Stimulated activated CD8-positive, alpha-beta memory T cell treated with anti-CD3 and anti-CD28 coated beads, Interleukin-2, amount 100 ng/mL, for 48 hours (primary cell): Measurements from ENCODE around the gene KLHDC8A.
"Not testable (repeated sequence)": the region's sequence is repeated elsewhere in the genome, so short reads cannot be mapped to it uniquely, and the experiment has no call there.

Experiments used
- DNase-seq, 2 donors: peaks; one replicate each; pipeline ENCODE4 v3.0.0-alpha.2; 2020; ENCODE audit warnings: low read depth in 2 of 2

KLHDC8A gene

DNA sequence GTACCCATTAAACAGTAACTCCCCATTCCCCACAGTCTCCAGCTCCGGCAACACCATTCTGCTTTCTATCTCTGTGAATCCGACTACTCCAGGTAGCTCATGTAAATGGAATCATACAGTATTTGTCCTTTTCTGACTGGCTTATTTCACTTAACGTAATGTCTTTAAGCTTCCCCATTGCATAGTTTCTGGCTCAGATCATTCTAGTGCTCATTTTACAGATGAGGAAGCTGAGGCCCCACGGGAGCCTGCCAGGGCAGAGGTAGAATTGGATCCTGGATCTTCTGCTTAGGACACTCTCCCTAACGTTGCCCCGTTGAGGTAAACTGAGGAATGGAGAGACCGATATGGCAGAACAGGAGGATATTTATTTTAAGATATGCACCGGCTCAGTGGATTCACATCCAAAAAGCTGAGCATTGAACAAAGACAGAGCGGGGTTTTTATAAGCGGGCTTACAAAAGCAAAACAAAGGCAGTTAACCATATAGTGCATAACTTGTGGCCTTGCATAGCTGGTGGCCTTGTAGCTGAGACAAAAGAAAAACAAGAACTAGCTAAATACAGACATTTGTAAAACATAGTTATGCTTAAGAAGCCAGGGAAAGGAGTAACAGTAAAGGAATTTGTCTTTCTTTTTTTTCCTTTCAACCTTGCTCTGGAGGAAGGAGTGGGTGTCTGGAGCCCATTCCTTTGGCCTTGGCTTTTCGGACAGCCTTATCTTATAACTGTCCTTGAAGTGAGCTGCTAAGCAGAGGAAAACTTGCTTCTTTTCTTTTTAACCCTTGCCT, 15.3 kb upstream of the KLHDC8A start:
- no peak for DNase-seq

- DNase-seq = no peak
These were observed 14.1 kb upstream of the KLHDC8A start for GRCh38 chr1:205370780-205371179.

DNA sequence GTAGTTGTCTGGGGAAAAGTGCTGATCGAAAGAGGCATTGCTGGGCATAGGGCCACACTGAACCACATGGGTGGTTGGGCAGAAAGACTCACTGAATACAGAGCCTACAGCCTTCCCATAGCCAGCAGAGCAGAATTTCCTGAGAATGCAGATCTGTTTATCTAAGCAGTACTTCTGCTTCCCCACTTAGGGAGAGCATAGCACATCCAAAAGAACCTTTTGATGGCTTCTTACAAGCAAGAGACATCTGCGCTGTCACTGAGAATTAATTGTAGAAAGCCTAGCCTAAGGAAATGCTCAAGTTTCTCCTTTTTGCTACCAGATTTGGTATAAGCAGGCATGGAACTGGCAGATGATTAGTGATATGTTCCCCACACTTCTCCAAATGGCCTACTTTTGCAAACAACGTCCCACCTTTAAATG, 13.0 kb upstream of the KLHDC8A start:
- no peak for DNase-seq

DNA sequence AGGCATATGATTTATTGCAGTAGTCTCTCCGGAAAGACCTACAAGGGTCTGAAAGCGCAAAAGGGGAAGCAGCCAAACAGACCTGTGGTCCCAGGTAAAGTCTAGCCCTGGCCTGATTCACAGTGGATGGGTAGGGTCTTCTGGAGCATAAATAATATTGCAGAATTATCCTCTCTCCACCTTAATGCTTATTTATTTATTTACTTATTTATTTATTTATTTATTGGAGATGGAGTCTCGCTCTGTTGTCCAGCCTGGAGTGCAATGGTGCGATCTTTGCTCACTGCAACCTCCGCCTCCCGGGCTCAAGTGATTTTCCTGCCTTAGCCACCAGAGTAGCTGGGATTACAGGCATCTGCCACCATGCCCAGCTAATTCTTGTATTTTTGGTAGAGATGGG, 11.8 kb upstream of the KLHDC8A start:
- no peak for DNase-seq

GRCh38 chr1:205365945-205366463, 9.3 kb upstream of the KLHDC8A start:
- no peak for DNase-seq

- not testable (repeated sequence) for DNase-seq
These were observed 8.4 kb upstream of the KLHDC8A start for GRCh38 chr1:205365086-205365485.

DNA sequence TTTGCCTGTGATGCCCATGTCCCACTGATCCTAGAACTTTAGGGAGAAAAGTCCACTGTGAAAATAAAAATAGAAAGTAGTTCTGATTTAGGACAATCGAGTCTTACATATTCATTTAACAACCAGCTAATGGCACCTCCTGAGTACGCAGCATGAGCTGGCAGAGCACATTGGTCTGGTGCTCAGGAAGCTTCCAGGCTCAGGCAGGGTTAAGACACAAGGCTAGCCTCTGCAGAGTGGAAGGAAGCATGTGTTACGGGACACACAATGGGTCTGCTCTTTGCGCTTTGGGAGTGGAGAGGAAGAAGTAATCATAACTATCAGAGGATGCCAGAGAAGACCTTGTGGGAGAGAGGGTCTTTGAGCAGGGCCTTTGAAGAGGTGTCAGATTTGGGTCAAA, 4.2 kb upstream of the KLHDC8A start:
- DNase-seq = no peak

DNA sequence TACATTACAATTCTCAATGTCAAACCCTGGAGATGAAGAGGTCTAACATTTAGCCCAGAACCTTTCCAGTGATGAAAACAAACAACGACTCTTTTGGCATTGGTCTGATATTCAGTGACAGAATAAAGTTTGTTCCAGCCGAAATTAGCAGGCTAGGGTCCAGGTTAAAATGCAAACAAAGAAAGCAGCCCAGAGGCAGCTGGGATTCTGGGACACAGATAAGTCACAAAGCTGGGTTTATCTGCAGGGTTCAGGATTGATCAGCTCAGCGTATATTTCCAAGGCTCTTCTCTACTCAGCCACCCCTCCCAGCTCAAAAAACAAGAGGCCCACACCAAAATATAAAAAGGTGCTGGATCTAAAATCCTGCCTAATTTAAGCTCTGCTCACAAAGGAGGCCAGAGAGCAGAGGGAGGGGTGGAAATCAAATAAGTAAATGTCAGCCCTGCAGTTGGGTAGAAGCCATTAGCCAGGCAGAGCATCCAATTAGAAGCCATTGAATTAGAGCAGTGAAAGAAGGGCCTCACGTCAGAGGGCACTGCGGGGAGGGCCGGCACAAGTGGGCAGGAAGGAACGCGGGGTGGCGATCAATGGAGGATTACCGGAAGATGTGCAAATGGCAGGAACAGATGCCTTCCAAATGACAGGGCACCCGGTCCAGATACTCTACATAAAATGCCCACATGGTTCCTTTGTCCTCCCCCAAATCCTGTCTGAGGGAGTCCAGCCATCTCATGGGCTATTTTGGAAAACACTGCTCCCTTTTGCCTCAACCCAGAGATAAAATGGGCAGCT, 3.2 kb upstream of the KLHDC8A start:
- DNase-seq = no peak

DNA sequence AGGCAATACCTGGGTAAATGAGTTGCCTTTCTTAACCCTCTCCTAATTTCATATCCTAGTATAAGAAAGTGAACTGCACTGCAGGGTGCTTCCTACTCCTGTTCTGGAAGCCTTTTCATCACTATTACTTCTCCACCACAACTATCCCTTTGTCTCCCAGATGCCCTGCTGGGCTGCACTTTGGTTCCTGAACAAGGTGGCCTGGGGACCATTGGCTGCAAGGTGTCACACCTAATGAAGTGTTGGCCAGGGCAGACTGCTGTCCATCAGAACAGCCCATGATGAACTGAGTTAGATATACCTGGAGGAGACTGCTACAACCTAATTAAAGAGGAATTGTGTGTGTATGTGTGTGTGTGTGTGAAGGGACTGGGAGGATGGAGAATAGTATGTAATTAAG, 1.9 kb upstream of the KLHDC8A start:
- no peak for DNase-seq

DNA sequence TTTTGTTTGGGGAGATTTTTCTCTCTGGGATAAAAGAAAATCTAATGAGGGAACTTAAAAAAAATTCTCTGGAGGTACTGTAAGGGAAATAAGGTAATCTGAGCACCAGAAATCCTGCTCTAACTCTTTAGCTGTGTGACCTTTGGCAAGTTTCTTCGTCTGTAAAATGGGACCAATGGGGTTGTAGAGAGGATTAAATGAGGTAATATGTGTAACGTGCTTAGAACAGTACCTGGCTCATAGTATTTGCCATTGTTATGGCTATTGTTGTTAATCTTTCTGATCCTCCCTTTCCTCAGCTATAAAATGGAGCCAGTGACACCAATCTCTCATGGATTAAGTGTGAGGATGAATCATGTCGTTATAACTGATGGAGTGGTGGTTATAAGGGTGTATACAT, 845 bp upstream of the KLHDC8A start:
- no peak for DNase-seq

GRCh38 chr1:205355075-205355453, 1.7 kb downstream of the KLHDC8A start:
- no peak for DNase-seq

DNA sequence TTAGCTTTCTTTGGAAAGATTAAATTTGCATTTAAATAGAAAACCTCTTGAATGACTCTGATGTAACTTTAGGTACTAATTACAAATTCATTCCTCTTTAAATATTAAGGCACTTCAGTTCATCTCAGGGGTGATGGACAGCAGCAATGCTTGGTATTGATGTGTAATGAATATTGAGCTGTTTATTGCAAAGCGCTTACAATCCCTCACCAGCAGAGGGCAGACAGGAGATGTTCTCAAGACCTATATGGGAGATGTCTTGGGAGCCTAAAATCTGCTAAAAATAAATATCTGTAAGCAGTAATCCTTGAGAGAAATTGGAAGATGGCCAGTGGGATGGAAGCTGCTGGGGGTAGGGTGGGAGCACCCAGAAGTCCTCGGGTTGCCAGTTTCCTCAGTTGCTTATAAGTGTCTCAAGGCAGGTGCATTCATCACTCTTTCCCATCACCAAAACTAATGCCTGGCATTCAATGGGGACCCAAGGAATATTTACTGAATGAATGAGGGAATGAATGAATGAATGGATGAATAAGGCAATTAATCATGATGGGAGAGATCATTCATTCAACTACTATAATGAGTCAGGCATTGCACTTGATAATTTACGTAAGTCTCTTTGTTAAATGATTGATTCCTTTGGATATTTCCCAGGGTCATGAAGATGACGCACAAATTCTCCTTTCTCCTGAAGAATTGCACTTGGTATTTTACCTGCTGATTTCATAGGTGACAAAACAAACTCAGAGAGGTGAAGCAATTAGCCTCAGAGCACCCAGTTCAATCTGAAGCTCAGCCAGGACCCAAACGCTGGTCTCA, 2.3 kb downstream of the KLHDC8A start:
- peak; percentile 20 to 33 for DNase-seq

GRCh38 chr1:205353612-205354011, 3.1 kb downstream of the KLHDC8A start:
- no peak for DNase-seq

GRCh38 chr1:205353191-205353590, 3.5 kb downstream of the KLHDC8A start:
- DNase-seq = no peak

DNA sequence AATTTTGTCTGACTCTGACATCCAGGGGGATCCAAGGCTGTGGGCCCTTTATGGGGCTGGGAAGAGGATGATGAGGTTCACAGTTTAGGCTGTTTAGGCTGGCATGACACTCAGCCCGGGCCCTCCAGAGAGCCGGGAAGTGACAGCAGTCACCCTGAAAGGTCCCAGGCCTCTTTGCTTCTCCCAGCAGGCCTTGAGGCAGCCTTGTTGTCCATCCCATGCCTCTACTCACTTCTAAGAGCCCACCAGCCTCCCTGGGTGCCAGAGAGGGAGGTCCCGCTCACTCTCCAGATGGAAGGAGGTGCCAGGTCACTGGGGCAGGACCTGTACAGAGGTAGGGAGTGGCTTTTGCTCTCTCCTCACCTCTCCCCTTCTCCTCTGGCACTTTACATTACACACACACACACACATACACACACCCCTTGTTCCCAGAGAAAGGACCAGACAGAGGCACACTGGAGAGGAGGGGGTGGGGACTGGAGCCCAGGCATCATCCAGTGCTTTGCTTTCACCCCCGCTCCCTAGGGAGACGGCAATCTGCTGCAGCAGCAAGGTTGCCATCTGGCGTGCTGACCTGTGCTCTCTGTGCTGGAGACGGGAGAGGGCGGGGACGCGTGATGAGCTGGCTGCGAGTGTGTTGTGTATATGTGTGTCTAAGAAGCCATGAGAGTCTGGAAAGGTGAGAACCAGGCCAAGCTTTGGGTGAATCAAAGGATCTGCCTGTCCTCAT, 4.6 kb downstream of the KLHDC8A start:
- no peak for DNase-seq

DNA sequence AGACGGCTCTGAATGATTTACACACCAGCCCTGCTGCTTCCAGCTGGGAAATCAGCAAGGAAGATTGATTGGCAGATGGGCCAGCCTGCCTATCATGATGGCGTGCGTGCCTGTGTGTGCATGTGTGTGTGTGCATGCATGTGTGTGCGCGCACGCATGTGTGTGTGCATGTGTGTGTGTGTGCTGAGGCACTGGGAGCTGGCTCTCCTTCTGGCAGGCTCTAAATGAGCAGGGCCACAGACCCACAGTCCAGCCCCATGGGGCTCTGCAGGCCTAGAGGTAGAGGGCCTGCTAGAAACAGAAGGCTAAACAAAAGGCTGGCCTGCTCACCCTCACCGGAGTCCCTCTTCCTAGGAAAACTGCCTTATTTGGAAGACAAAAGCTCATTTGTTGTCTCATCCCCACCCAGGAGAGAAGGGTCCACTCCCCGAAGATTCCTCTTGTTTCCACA, 6.0 kb downstream of the KLHDC8A start:
- no peak for DNase-seq

DNA sequence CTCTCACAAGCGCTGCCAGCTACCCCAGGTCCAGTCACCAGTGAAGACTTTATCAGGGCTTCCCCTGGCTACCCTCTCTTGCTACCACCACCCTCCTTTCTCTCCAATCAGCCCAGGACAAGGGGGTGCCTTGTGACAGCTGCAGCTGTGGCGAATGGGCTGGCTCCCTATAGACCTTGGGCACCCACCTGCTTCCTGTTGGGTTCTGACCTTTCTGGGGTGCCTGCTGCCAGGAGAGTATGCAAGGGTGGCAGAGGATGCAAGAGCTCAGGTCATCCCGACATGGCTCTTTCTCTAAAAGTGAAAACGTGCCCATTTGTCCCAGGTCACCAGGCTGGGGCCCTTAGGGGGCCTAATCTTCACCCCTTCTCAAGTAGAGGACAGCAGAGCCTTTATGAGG, 6.6 kb downstream of the KLHDC8A start:
- no peak for DNase-seq

GRCh38 chr1:205348554-205349487, 7.9 kb downstream of the KLHDC8A start:
- DNase-seq = no peak

DNA sequence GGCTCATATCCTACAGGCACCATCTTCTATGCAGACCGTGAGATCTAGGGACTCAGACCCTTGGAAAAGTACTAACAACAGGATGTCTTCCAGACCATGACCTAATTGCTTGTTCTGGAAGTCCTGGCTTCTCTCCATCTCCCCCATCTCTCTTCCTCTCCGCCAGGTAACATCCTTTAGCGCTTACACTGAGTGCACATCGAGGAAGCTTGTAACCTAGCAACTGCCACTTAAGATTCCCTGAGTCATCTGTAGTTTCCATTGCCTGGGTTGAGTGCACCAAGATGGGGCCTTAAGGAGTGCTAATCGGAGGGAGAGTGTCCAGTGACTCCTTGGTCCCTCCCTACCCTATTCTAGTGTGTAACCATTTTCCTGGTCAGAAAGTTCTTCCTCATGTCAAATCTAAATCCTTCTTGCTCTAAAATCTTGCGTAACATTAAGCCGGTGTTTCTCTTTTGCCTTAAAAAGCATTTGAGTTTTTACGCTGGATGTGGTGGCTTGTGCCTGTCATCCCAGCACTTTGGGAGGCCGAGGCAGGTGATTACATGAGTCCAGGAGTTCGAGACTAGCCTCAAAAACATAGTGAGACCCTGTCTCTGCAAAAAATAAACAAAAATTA, 9.7 kb downstream of the KLHDC8A start:
- no peak for DNase-seq

DNA sequence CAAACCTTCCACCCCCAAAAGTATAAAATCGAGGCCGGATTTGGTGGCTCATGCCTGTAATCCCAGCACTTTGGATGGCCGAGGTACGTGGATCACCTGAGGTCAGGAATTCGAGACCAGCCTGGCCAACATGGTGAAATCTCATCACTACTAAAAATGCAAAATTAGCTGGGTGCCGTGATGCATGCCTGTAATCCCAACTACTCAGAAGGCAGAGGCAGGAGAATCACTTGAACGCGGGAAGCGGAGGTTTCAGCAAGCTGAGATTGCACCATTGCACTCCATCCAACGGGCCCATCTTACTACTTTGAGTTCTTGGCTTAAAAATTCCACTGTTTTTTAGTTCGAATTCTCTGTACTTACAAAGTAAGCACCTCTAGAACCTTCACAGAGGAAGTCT, 11.0 kb downstream of the KLHDC8A start:
- no peak for DNase-seq
